Endothelial cell of umbilical vein (primary cell): ENCODE results near the gene EPB41L1. TPM values are rescaled to one million over a fixed set of nuclear protein-coding genes. Genes with fewer than 3 reads are reported as not detected.

Experiments
- BruUV-seq: library from RNA; stranded (reverse); fragments of 400-500 nt; replicated peaks from 2 replicates; lab custom pipeline; 2021; lab: Mats Ljungman, UMichigan
- CTCF ChIA-PET: fragments of 300-600, 350-600 bp; sonication (Branson Sonifier 250); formaldehyde crosslinking; loops from one replicate; lab custom pipeline; 2021; ENCODE audit warnings: antibody characterized with exemption, inconsistent platforms; lab: Charles Lee
- POLR2A ChIA-PET: fragments of 300-600, 350-600 bp; sonication (Branson Sonifier 250); formaldehyde crosslinking; loops from one replicate; lab custom pipeline; 2021; ENCODE audit warnings: antibody characterized with exemption, inconsistent platforms; lab: Charles Lee
- DNase-seq: peaks from one replicate; pipeline ENCODE4 v3.0.0-alpha.2; 2011; ENCODE audit warnings: low read depth, low spot score
- FAIRE-seq: peaks from 2 replicates; lab custom pipeline; 2011; peaks lifted over from hg19 to GRCh38; lab: Jason Lieb, UNC
- H2AFZ ChIP-seq: 2 replicates; pipeline ENCODE4 v1.6.0; 2012; ENCODE audit warnings: low read depth, low read length, control low read depth, inconsistent platforms
- H3K27ac ChIP-seq: 2 replicates; pipeline ENCODE4 v1.5.1; 2011; ENCODE audit warnings: low read depth, mild to moderate bottlenecking, control low read depth, low read length, moderate library complexity; ENCODE audit not compliant: insufficient read depth
- H3K27me3 ChIP-seq, 2 experiments: 2 replicates each; pipeline versions ENCODE4 v1.6.0 to v1.6.1; 2011; ENCODE audit warnings: low read length in 2 of 2, mixed read lengths in 1 of 2; ENCODE audit not compliant: control insufficient read depth in 2 of 2, insufficient read depth in 2 of 2
- H3K36me3 ChIP-seq, 2 experiments: 2 replicates in 1 of 2; 3 replicates in 1 of 2; pipeline ENCODE4 v1.5.1; 2011; ENCODE audit warnings: low read length in 2 of 2, mild to moderate bottlenecking in 1 of 2, moderate library complexity in 1 of 2; ENCODE audit not compliant: control insufficient read depth in 2 of 2, insufficient read depth in 2 of 2; ENCODE audit errors: extremely low read depth in 1 of 2
- H3K4me1 ChIP-seq: 3 replicates; pipeline ENCODE4 v1.5.1; 2011; ENCODE audit warnings: mild to moderate bottlenecking, low read length; ENCODE audit not compliant: control insufficient read depth, insufficient read depth; ENCODE audit errors: extremely low read depth
- H3K4me2 ChIP-seq: 2 replicates; pipeline ENCODE4 v1.6.1; 2011; ENCODE audit warnings: low read length, control low read depth, mixed read lengths; ENCODE audit not compliant: insufficient read depth
- H3K4me3 ChIP-seq, 3 experiments: fragments of 200-600 bp in 1 of 3; sonication (generic), shearing (Covaris generic) in 1 of 3; replicated peaks in 1 of 3; 2 replicates each; pipeline ENCODE4 v1.5.1; 2011 to 2016; ENCODE audit warnings: control low read depth in 3 of 3, low read length in 3 of 3, mild to moderate bottlenecking in 2 of 3, inconsistent platforms in 1 of 3, low read depth in 1 of 3, moderate library complexity in 1 of 3; ENCODE audit not compliant: insufficient read depth in 1 of 3
- H3K79me2 ChIP-seq: 2 replicates; pipeline ENCODE4 v1.6.0; 2012; ENCODE audit warnings: low read length, inconsistent platforms; ENCODE audit not compliant: control insufficient read depth, insufficient read depth
- H3K9ac ChIP-seq: replicated peaks from 2 replicates; pipeline ENCODE3; 2011; ENCODE audit warnings: low read length, control low read depth; ENCODE audit not compliant: insufficient read depth; ENCODE audit errors: extremely low read depth
- H3K9me1 ChIP-seq: replicated peaks from 3 replicates; pipeline ENCODE4 v1.6.0; 2011; ENCODE audit warnings: mild to moderate bottlenecking, low read length; ENCODE audit not compliant: control insufficient read depth, insufficient read depth; ENCODE audit errors: extremely low read depth
- H3K9me3 ChIP-seq: replicated peaks from 2 replicates; pipeline ENCODE4 v1.5.1; 2012; ENCODE audit warnings: low read length, inconsistent platforms; ENCODE audit not compliant: control insufficient read depth, insufficient read depth
- H4K20me1 ChIP-seq: replicated peaks from 2 replicates; pipeline ENCODE3; 2011; ENCODE audit warnings: mild to moderate bottlenecking, low read length; ENCODE audit not compliant: control insufficient read depth, insufficient read depth; ENCODE audit errors: extremely low read depth
- EZH2 ChIP-seq: IDR thresholded peaks from 2 replicates; pipeline ENCODE4 v1.6.1; 2012; ENCODE audit warnings: borderline replicate concordance, low read depth, mild to moderate bottlenecking, moderate library complexity, low read length, inconsistent platforms; ENCODE audit not compliant: severe bottlenecking
- FOS ChIP-seq: IDR thresholded peaks from 2 replicates; pipeline ENCODE4 v1.6.1; 2011; ENCODE audit warnings: mild to moderate bottlenecking, low read length, moderate library complexity, borderline replicate concordance; ENCODE audit not compliant: insufficient read depth
- GATA2 ChIP-seq: IDR thresholded peaks from 2 replicates; pipeline ENCODE4 v1.7.0; 2011; ENCODE audit warnings: low read depth, mild to moderate bottlenecking, moderate library complexity, mixed read lengths, low read length; ENCODE audit not compliant: insufficient read length, insufficient read depth
- JUN ChIP-seq: IDR thresholded peaks from 2 replicates; pipeline ENCODE4 v1.6.1; 2011; ENCODE audit warnings: borderline replicate concordance, low read depth; ENCODE audit not compliant: insufficient read length, insufficient read depth
- MAX ChIP-seq: IDR thresholded peaks from 2 replicates; pipeline ENCODE4 v1.6.1; 2011; ENCODE audit not compliant: insufficient read depth, insufficient read length
- MYC ChIP-seq: IDR thresholded peaks from one replicate; pipeline ENCODE4 v1.6.1; 2011; ENCODE audit warnings: mild to moderate bottlenecking, low read depth, low read length
- POLR2A ChIP-seq: IDR thresholded peaks from 2 replicates; pipeline ENCODE4 v1.6.1; 2012; ENCODE audit warnings: low read depth, mild to moderate bottlenecking, control low read depth, low read length
- POLR2AphosphoS5 ChIP-seq: IDR thresholded peaks from 2 replicates; pipeline ENCODE4 v1.6.1; 2012; ENCODE audit warnings: low read depth, mild to moderate bottlenecking, control low read depth, low read length, moderate library complexity; ENCODE audit not compliant: insufficient read depth
- dilution Hi-C: fragments of 300-500 bp; cut with MboI; formaldehyde crosslinking; loops from one replicate; pipeline ENCODE4 v1.15.0; 2019; ENCODE audit warnings: low sequenced_read_pairs; ENCODE audit not compliant: extremely low pct_ligation_motif_present
- intact Hi-C: fragments of 100-400 bp; cut with micrococcal nuclease; formaldehyde crosslinking; loops from one replicate; pipeline ENCODE4 v1.10.0; 2022
- polyA plus RNA-seq, 4 experiments: library from polyadenylated mRNA; depleted of rRNA in 3 of 4; stranded (reverse) in 3 of 4; unstranded in 1 of 4; fragments of >200 nt; gene quantifications; 2 replicates each; pipeline versions ENCODE4 v1.2.1 to v1.2.3, GENCODE V29; 2011 to 2012; ENCODE audit warnings: missing spikeins in 1 of 4
- total RNA-seq: library from RNA; stranded (reverse); gene quantifications from 2 replicates; pipeline ENCODE4 v1.2.3, GENCODE V29; 2021
- TF ChIP-seq, protein P1 (sequence below), 2 donors: IDR thresholded peaks; 1 replicate in 1 of 2; 2 replicates in 1 of 2; pipeline ENCODE4 v1.5.1; 2011; ENCODE audit warnings: low read length in 2 of 2, mild to moderate bottlenecking in 2 of 2, moderate library complexity in 2 of 2, control low read depth in 1 of 2, inconsistent platforms in 1 of 2, low read depth in 1 of 2; ENCODE audit not compliant: insufficient read depth in 1 of 2; ENCODE audit errors: extremely low read depth in 1 of 2

The EPB41L1 gene
- total and polyA plus RNA-seq, 2 donors (not counting 3 experiments of a cell fraction or from before 2014, with no cell fraction given), result 6.1 to 12.2 TPM

DNA sequence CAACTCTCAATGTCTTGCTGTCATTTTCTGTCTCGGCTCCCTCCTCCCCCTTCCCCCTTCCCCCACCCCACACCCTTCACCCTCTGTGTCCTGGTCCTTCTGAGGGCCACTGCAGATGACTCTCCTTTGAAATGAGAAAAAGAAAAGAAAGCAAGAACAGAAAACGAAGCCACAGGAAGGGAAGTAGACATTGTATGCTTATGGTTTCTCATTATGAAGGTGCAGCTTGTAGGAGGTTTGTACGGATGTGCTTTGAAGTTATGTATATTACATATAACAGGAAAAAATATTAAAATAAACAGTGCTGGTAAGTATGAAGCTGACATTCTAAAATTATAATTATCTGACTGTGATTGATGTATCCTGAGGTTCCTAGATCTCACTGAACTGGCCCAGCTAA lies 75.5 kb downstream of the EPB41L1 start:
- CTCF ChIA-PET, result interaction anchor here (0.7 kb wide), 1 partner anchor 27 kb away, joined by 3 read pairs; no protein-coding TSS in a partner anchor
- DNase-seq (no peak), FAIRE-seq (no peak)
- H3K4me3 ChIP-seq, result no peak overlapping the region
- no peaks in the 10 kb centered on the region for H3K36me3 ChIP-seq
- BruUV-seq, result no TSS peak
- intact Hi-C loops (no loop called here), dilution Hi-C loops (no loop called here)
- TF ChIP-seq JUN (no peak), POLR2A (no peak), MAX (no peak), POLR2AphosphoS5 (no peak), FOS (no peak), MYC (no peak), EZH2 (no peak), GATA2 (no peak)
- TF ChIP-seq, protein P1, sequence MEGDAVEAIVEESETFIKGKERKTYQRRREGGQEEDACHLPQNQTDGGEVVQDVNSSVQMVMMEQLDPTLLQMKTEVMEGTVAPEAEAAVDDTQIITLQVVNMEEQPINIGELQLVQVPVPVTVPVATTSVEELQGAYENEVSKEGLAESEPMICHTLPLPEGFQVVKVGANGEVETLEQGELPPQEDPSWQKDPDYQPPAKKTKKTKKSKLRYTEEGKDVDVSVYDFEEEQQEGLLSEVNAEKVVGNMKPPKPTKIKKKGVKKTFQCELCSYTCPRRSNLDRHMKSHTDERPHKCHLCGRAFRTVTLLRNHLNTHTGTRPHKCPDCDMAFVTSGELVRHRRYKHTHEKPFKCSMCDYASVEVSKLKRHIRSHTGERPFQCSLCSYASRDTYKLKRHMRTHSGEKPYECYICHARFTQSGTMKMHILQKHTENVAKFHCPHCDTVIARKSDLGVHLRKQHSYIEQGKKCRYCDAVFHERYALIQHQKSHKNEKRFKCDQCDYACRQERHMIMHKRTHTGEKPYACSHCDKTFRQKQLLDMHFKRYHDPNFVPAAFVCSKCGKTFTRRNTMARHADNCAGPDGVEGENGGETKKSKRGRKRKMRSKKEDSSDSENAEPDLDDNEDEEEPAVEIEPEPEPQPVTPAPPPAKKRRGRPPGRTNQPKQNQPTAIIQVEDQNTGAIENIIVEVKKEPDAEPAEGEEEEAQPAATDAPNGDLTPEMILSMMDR (IDR thresholded peaks at IDR 0.05; ENCODE audit: extremely low read depth in 1 of 2, insufficient read depth in 1 of 2, low read depth in 1 of 2, low read length in 2 of 2), result no peak
- no peak overlapping the region for H3K4me2 ChIP-seq
- H3K79me2 ChIP-seq, result no peaks in the 10 kb centered on the region
- H4K20me1 ChIP-seq, result no peaks in the 10 kb centered on the region
- H3K9ac ChIP-seq, result no peak overlapping the region
- POLR2A ChIA-PET, result no interaction called here
- H3K27ac ChIP-seq, result no peak overlapping the region
- no peak overlapping the region for H2AFZ ChIP-seq
- no peaks in the 10 kb centered on the region for H3K4me1 ChIP-seq
- H3K27me3 ChIP-seq, result peaks cover 2 to 5% of the 10 kb centered on the region in 2 experiments
- no peaks in the 10 kb centered on the region for H3K9me3 ChIP-seq
- H3K9me1 ChIP-seq, result no peaks in the 10 kb centered on the region
